HS-5 (cell line): ENCODE measurements around the gene OTUD1.

Experiments used
- DNase-seq: peaks from one replicate; pipeline ENCODE4 v3.0.0-alpha.2; 2012; ENCODE audit warnings: low read depth

The OTUD1 gene

DNA sequence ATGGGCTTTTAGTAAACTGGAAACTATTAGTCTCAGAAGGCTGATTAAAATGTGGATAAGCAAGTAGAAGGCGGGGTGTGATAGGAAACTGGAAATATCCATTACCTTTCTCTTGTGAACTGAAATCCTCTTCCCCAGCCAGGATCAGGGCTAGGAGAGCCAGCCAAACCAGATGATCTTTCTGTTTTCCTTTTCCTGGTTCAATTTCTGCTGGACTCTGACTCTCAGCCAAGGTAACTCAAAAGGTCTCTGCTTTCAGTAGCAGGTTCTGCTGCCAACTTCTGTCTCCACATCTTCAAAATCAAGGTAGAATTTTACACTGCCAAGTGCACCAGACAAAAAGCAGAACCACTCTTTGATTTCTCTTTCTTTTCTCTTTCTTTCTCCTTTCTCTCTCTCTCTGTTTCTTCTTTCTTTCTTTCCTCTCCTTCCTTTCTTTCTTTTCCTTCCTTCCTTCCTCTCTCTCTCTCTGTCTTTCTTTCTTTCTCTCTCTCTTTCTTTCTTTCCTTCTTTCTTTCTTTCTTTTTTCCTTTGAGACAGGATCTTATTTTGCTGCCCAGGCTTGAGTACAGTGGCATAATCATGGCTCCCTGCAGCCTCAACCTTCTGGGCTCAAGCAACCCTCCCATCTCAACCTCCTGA, 30.8 kb downstream of the OTUD1 start:
- no peak for DNase-seq

DNA sequence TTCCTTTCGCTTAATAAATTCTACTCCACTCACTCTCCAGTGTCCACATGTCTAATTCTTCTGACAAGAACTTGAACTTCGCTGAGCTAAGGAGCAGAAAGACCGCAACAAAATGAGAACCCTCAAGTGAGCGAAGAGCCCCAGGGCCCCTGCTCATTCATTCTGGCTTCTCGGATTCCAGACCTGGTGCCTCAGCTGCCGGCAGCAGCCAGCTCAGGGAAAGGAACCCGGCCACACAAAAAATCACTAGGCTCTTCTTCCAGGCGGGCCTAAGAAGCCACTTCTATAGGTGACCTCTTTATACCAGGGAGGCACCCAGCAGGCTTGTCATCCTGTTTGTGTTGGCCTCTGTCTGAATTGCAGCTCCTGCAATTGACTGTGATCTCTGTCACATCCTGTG, 33.3 kb downstream of the OTUD1 start:
- no peak for DNase-seq

DNA sequence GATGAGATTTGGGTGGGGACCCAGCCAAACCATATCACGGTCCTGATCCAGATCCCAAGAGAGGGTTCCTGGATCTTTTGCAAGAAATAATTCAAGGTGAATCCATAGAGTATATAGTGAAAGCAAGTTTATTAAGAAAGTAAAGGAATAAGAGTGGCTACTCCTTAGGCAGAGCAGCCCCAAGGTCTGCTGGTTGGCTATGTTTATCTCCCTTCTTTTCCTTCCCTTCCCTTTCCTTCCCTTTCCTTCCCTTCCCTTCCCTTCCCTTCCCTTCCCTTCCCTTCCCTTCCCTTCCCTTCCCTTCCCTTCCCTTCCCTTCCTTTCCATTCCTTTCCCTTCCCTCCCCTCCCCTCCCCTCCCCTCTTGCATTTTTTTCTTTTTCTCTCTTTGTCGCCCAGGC, 35.2 kb downstream of the OTUD1 start:
- no peak for DNase-seq

DNA sequence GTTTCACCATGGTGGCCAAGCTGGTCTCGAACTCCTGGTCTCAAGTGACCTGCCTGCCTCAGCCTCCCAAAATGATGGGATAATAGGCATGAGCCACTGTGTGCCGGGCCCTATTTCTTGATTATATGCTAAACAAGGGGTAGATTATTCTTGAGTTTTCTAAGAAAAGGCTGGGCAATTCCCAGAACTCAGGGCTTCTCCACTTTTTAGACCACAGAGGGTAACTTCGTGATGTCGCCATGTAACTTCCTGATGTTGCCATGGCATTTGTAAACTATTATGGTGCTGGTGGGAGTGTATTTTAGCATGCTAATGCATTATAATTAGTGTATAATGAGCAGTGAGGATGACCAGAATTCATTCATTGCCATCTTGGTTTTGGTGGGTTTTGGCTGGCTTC, 35.8 kb downstream of the OTUD1 start:
- DNase-seq = no peak

DNA sequence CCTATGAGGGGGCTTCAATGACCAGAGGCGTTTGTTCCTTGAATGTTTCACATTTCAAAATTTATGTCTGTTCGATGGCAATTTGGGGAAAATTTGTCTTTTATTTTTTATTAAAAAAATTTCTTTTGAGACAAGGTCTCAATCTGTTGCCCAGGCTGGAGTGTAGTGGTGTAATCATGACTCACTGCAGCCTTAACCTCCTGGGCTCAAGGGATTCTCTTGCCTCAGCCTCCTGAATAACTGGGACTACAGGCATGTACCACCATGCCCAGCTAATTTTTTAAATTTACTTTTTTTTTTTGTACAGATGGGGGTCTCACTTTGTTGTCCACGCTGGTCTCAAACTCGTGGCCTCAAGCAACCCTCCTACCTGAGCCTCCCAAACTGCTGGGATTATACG, 39.7 kb downstream of the OTUD1 start:
- no peak for DNase-seq

DNA sequence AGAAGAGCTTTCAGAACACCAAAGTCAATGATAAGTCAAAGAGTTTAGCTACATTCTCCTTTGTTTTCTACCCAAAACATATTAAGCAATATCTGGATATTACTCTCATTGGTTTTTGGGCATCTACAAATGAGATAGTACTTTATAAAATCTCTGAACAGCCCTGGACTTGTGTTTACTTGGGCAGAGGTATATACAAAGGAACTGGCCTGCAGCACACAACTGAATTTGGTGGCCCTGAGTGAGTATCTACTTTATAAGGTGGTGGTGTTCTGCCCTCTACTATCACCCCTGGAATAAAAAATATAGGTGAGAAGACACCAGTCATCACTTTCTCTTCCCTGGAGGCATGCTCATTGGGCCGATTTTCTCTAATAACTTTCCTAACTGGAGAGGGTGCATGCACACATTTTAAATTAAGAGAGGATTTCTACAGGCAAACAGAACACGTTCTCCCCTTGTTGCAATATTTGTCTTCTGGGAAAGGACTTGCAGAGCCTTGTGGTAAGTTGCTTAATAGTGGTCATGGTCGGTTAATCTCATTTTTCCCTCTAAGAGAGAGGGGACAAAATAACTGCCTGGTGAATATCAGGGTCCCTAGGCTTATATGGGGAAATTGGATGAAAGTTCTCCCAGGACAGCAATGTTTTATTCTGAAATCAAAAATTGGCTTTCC, 41.1 kb downstream of the OTUD1 start:
- no peak for DNase-seq

DNA sequence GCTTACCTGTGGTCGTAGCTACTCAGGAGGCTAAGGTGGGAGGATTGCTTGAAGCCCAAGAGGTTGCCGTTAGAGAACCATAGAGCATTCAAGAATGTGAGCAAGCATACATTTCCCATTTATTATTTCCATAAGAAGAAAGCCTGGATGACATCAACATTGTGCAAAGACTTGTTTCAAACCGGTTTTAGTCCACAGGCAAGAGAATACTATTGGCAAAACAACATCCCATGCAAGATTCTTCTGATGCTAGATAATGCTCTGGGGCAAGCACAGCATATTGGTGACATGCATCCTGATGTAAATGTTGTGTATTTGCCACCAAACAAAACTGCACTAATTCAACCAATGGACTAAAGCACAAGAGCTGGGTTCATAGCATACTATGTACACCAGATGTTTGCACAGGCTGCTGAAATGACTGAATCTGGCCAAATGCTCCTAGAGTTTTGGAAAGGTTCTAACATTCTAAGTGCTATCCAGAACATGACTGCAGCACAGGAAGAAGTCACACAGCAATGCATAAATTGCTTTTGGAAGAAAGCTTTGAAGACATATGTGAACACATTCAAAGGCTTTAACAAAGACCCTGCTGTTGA, 42.6 kb downstream of the OTUD1 start:
- no peak for DNase-seq

DNA sequence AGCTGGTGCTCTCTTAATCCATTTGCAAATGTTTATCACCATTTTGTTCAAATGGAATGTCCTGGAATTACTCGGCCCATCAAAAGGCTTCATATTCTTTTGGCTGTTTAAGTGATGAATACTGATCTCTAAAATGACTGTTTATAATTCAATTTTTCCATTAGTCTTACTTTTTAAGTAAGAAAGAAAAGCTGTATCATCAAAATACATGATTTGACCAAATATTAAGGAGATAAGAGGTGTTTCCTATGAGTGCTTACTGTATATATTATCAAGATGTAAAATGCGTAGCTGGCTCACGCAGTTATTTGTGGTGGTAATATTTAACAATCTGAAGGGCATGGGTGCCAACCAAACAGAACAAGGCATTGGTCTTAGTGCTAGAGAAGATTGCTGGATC, 51.2 kb downstream of the OTUD1 start:
- no peak for DNase-seq
